ENCODE measurements around the gene RBM19.

RBM19 gene

GRCh38 chr12:113884392-113884791 lies 81.7 kb downstream of the RBM19 start:
- CTCF ChIA-PET, result interaction anchor here (0.6 kb wide), 1 partner anchor 18 kb away, joined by 3 read pairs; no protein-coding TSS in a partner anchor
- H3K4me3 ChIP-seq (ENCODE audit: control insufficient read depth in 1 of 7, extremely low read depth in 1 of 7, insufficient read depth in 4 of 7, low read depth in 2 of 7, low read length in 6 of 7), result no peak overlapping the region
- POLR2A ChIA-PET, result no interaction called here
- no peak overlapping the region for H3K27ac ChIP-seq (ENCODE audit: insufficient read depth in 1 of 2, low read depth in 1 of 2, low read length in 2 of 2, poor library complexity in 1 of 2, severe bottlenecking in 2 of 2)
- 100% methylated on average over 1 of the region's 3 CpGs for WGBS (ENCODE audit: insufficient coverage)
- no peak for DNase-seq
- no peaks in the 10 kb centered on the region for H3K27me3 ChIP-seq (replicated peaks in 2 of 5; ENCODE audit: control insufficient read depth in 4 of 5, insufficient read depth in 5 of 5, low read length in 4 of 5)
- peaks cover 0 to 4% (median 0%) of the 10 kb centered on the region in 5 experiments for H3K9me3 ChIP-seq (ENCODE audit: control extremely low read depth in 1 of 5, control insufficient read depth in 4 of 5, insufficient read depth in 2 of 5, low read depth in 1 of 5, low read length in 4 of 5)
- no peaks in the 10 kb centered on the region for H3K4me1 ChIP-seq (ENCODE audit: control extremely low read depth in 1 of 4, control insufficient read depth in 4 of 4, insufficient read depth in 4 of 4, low read length in 3 of 4)
- peaks cover 0 to 19% (median 14%) of the 10 kb centered on the region in 4 experiments for H3K36me3 ChIP-seq (ENCODE audit: control insufficient read depth in 4 of 4, insufficient read depth in 4 of 4, low read length in 3 of 4)

- H3K27me3 ChIP-seq (replicated peaks in 2 of 5; ENCODE audit: control insufficient read depth in 4 of 5, insufficient read depth in 5 of 5, low read length in 4 of 5), result no peaks in the 10 kb centered on the region
- no peak overlapping the region for H3K4me3 ChIP-seq (ENCODE audit: control insufficient read depth in 1 of 7, extremely low read depth in 1 of 7, insufficient read depth in 4 of 7, low read depth in 2 of 7, low read length in 6 of 7)
- no peak for DNase-seq
- CTCF ChIA-PET, result no interaction called here
- no peak overlapping the region for H3K27ac ChIP-seq (ENCODE audit: insufficient read depth in 1 of 2, low read depth in 1 of 2, low read length in 2 of 2, poor library complexity in 1 of 2, severe bottlenecking in 2 of 2)
- POLR2A ChIA-PET, result no interaction called here
- H3K4me1 ChIP-seq (ENCODE audit: control extremely low read depth in 1 of 4, control insufficient read depth in 4 of 4, insufficient read depth in 4 of 4, low read length in 3 of 4), result no peaks in the 10 kb centered on the region
- peaks cover 0 to 4% (median 0%) of the 10 kb centered on the region in 5 experiments for H3K9me3 ChIP-seq (ENCODE audit: control extremely low read depth in 1 of 5, control insufficient read depth in 4 of 5, insufficient read depth in 2 of 5, low read depth in 1 of 5, low read length in 4 of 5)
- H3K36me3 ChIP-seq (ENCODE audit: control insufficient read depth in 4 of 4, insufficient read depth in 4 of 4, low read length in 3 of 4), result peaks cover 0 to 19% (median 15%) of the 10 kb centered on the region in 4 experiments
- 100% methylated on average over 2 of the region's 2 CpGs for WGBS (ENCODE audit: insufficient coverage)
Observed at GRCh38 chr12:113882690-113883089, 83.4 kb downstream of the RBM19 start.

- no peak for DNase-seq
- Histone ChIP-seq H3K4me3 (ENCODE audit: control insufficient read depth in 1 of 7, extremely low read depth in 1 of 7, insufficient read depth in 4 of 7, low read depth in 2 of 7, low read length in 6 of 7) (no peak overlapping the region), H3K9me3 (ENCODE audit: control extremely low read depth in 1 of 5, control insufficient read depth in 4 of 5, insufficient read depth in 2 of 5, low read depth in 1 of 5, low read length in 4 of 5) (peaks cover 0 to 4% (median 0%) of the 10 kb centered on the region in 5 experiments), H3K4me1 (ENCODE audit: control extremely low read depth in 1 of 4, control insufficient read depth in 4 of 4, insufficient read depth in 4 of 4, low read length in 3 of 4) (no peaks in the 10 kb centered on the region), H3K27me3 (replicated peaks in 2 of 5; ENCODE audit: control insufficient read depth in 4 of 5, insufficient read depth in 5 of 5, low read length in 4 of 5) (no peaks in the 10 kb centered on the region), H3K36me3 (ENCODE audit: control insufficient read depth in 4 of 4, insufficient read depth in 4 of 4, low read length in 3 of 4) (peaks cover 0 to 22% (median 16%) of the 10 kb centered on the region in 4 experiments), H3K27ac (ENCODE audit: insufficient read depth in 1 of 2, low read depth in 1 of 2, low read length in 2 of 2, poor library complexity in 1 of 2, severe bottlenecking in 2 of 2) (no peak overlapping the region)
- ChIA-PET CTCF (no interaction called here), POLR2A (no interaction called here)
- WGBS (ENCODE audit: insufficient coverage), result 93% methylated on average over 18 of the region's 23 CpGs
Observed at GRCh38 chr12:113880988-113881962, 84.8 kb downstream of the RBM19 start.

- no peak for DNase-seq
- ChIA-PET POLR2A (no interaction called here), CTCF (no interaction called here)
- Histone ChIP-seq H3K4me3 (ENCODE audit: control insufficient read depth in 1 of 7, extremely low read depth in 1 of 7, insufficient read depth in 4 of 7, low read depth in 2 of 7, low read length in 6 of 7) (no peak overlapping the region), H3K4me1 (ENCODE audit: control extremely low read depth in 1 of 4, control insufficient read depth in 4 of 4, insufficient read depth in 4 of 4, low read length in 3 of 4) (no peaks in the 10 kb centered on the region), H3K9me3 (ENCODE audit: control extremely low read depth in 1 of 5, control insufficient read depth in 4 of 5, insufficient read depth in 2 of 5, low read depth in 1 of 5, low read length in 4 of 5) (peaks cover 0 to 4% (median 0%) of the 10 kb centered on the region in 5 experiments), H3K27me3 (replicated peaks in 2 of 5; ENCODE audit: control insufficient read depth in 4 of 5, insufficient read depth in 5 of 5, low read length in 4 of 5) (no peaks in the 10 kb centered on the region), H3K27ac (ENCODE audit: insufficient read depth in 1 of 2, low read depth in 1 of 2, low read length in 2 of 2, poor library complexity in 1 of 2, severe bottlenecking in 2 of 2) (no peak overlapping the region), H3K36me3 (ENCODE audit: control insufficient read depth in 4 of 4, insufficient read depth in 4 of 4, low read length in 3 of 4) (peaks cover 0 to 22% (median 16%) of the 10 kb centered on the region in 4 experiments)
- WGBS (ENCODE audit: insufficient coverage), result 95% methylated on average over 11 of the region's 11 CpGs
Observed at GRCh38 chr12:113880326-113880725, 85.8 kb downstream of the RBM19 start.

- ChIA-PET CTCF (no interaction called here), POLR2A (no interaction called here)
- Histone ChIP-seq H3K9me3 (ENCODE audit: control extremely low read depth in 1 of 5, control insufficient read depth in 4 of 5, insufficient read depth in 2 of 5, low read depth in 1 of 5, low read length in 4 of 5) (peaks cover 0 to 4% (median 0%) of the 10 kb centered on the region in 5 experiments), H3K27ac (ENCODE audit: insufficient read depth in 1 of 2, low read depth in 1 of 2, low read length in 2 of 2, poor library complexity in 1 of 2, severe bottlenecking in 2 of 2) (no peak overlapping the region), H3K36me3 (ENCODE audit: control insufficient read depth in 4 of 4, insufficient read depth in 4 of 4, low read length in 3 of 4) (peaks cover 0 to 26% (median 17%) of the 10 kb centered on the region in 4 experiments), H3K27me3 (replicated peaks in 2 of 5; ENCODE audit: control insufficient read depth in 4 of 5, insufficient read depth in 5 of 5, low read length in 4 of 5) (no peaks in the 10 kb centered on the region), H3K4me1 (ENCODE audit: control extremely low read depth in 1 of 4, control insufficient read depth in 4 of 4, insufficient read depth in 4 of 4, low read length in 3 of 4) (no peaks in the 10 kb centered on the region), H3K4me3 (ENCODE audit: control insufficient read depth in 1 of 7, extremely low read depth in 1 of 7, insufficient read depth in 4 of 7, low read depth in 2 of 7, low read length in 6 of 7) (no peak overlapping the region)
- WGBS (ENCODE audit: insufficient coverage), result 100% methylated on average over 1 of the region's 3 CpGs
- DNase-seq, result no peak
Observed at GRCh38 chr12:113879658-113880057, 86.5 kb downstream of the RBM19 start.

GRCh38 chr12:113877607-113878006 lies 88.5 kb downstream of the RBM19 start:
- H3K4me1 ChIP-seq (ENCODE audit: control extremely low read depth in 1 of 4, control insufficient read depth in 4 of 4, insufficient read depth in 4 of 4, low read length in 3 of 4), result no peaks in the 10 kb centered on the region
- ChIA-PET CTCF (no interaction called here), POLR2A (no interaction called here)
- H3K27me3 ChIP-seq (replicated peaks in 2 of 5; ENCODE audit: control insufficient read depth in 4 of 5, insufficient read depth in 5 of 5, low read length in 4 of 5), result no peaks in the 10 kb centered on the region
- DNase-seq, result no peak
- 94% methylated on average over 2 of the region's 5 CpGs for WGBS (ENCODE audit: insufficient coverage)
- no peak overlapping the region for H3K27ac ChIP-seq (ENCODE audit: insufficient read depth in 1 of 2, low read depth in 1 of 2, low read length in 2 of 2, poor library complexity in 1 of 2, severe bottlenecking in 2 of 2)
- peaks cover 0 to 28% (median 15%) of the 10 kb centered on the region in 4 experiments for H3K36me3 ChIP-seq (ENCODE audit: control insufficient read depth in 4 of 4, insufficient read depth in 4 of 4, low read length in 3 of 4)
- H3K4me3 ChIP-seq (ENCODE audit: control insufficient read depth in 1 of 7, extremely low read depth in 1 of 7, insufficient read depth in 4 of 7, low read depth in 2 of 7, low read length in 6 of 7), result no peak overlapping the region
- H3K9me3 ChIP-seq (ENCODE audit: control extremely low read depth in 1 of 5, control insufficient read depth in 4 of 5, insufficient read depth in 2 of 5, low read depth in 1 of 5, low read length in 4 of 5), result no peaks in the 10 kb centered on the region

- no peak for DNase-seq
- ChIA-PET POLR2A (no interaction called here), CTCF (no interaction called here)
- peaks cover 0 to 25% (median 13%) of the 10 kb centered on the region in 4 experiments for H3K36me3 ChIP-seq (ENCODE audit: control insufficient read depth in 4 of 4, insufficient read depth in 4 of 4, low read length in 3 of 4)
- no peaks in the 10 kb centered on the region for H3K9me3 ChIP-seq (ENCODE audit: control extremely low read depth in 1 of 5, control insufficient read depth in 4 of 5, insufficient read depth in 2 of 5, low read depth in 1 of 5, low read length in 4 of 5)
- WGBS (ENCODE audit: insufficient coverage), result 100% methylated on average over 2 of the region's 2 CpGs
- no peaks in the 10 kb centered on the region for H3K27me3 ChIP-seq (replicated peaks in 2 of 5; ENCODE audit: control insufficient read depth in 4 of 5, insufficient read depth in 5 of 5, low read length in 4 of 5)
- no peak overlapping the region for H3K4me3 ChIP-seq (ENCODE audit: control insufficient read depth in 1 of 7, extremely low read depth in 1 of 7, insufficient read depth in 4 of 7, low read depth in 2 of 7, low read length in 6 of 7)
- H3K4me1 ChIP-seq (ENCODE audit: control extremely low read depth in 1 of 4, control insufficient read depth in 4 of 4, insufficient read depth in 4 of 4, low read length in 3 of 4), result no peaks in the 10 kb centered on the region
- H3K27ac ChIP-seq (ENCODE audit: insufficient read depth in 1 of 2, low read depth in 1 of 2, low read length in 2 of 2, poor library complexity in 1 of 2, severe bottlenecking in 2 of 2), result no peak overlapping the region
Observed at GRCh38 chr12:113876160-113876559, 90.0 kb downstream of the RBM19 start.

All from common myeloid progenitor, CD34-positive (primary cell).